HCT116 (cell line): ENCODE results near the gene SPOCK3.

Source experiments
- FOSL1 ChIP-seq: IDR thresholded peaks from 2 replicates; pipeline ENCODE4 v1.6.1; 2012; ENCODE audit warnings: low read depth
- JUND ChIP-seq: IDR thresholded peaks from 2 replicates; pipeline ENCODE4 v1.6.1; 2012
- POLR2A ChIP-seq: IDR thresholded peaks from 2 replicates; pipeline ENCODE4 v1.7.0; 2011; ENCODE audit warnings: borderline replicate concordance; ENCODE audit not compliant: insufficient read depth, insufficient read length; ENCODE audit errors: extremely low read depth
- TF ChIP-seq, protein P1 (sequence below), 3 experiments: fragments of 200-600 bp in 1 of 3; sonication (generic) in 1 of 3; IDR thresholded peaks in 2 of 3; conservative IDR thresholded peaks in 1 of 3; 2 replicates each; pipeline ENCODE4 v1.5.1; 2012 to 2017; ENCODE audit warnings: low read depth in 2 of 3, low read length in 2 of 3, antibody characterized with exemption in 1 of 3, borderline replicate concordance in 1 of 3, control low read depth in 1 of 3, mild to moderate bottlenecking in 1 of 3, mixed read lengths in 1 of 3, mixed run types in 1 of 3, moderate library complexity in 1 of 3; ENCODE audit not compliant: insufficient read depth in 1 of 3

DNA sequence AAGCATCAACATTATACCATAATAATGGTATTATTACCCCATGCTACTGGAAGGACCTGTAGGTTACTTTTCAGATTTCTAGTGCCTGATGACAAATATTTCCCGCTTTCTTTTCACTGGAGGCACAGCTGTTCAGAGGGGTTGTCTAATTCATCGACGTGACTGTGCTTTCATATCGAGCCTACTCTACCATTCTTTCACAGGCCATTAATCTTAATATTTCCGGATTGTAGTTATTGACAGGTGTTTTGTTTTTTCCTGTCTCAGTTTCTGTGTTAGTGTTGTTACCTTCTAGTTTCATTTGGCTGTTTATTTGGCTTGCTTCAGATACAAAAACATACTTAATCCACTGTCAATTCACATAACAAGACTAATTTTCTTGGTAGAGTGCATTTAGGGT is 330.9 kb downstream of the SPOCK3 start:
- TF ChIP-seq POLR2A (no peak), JUND (no peak), FOSL1 (no peak)
- TF ChIP-seq, protein P1, sequence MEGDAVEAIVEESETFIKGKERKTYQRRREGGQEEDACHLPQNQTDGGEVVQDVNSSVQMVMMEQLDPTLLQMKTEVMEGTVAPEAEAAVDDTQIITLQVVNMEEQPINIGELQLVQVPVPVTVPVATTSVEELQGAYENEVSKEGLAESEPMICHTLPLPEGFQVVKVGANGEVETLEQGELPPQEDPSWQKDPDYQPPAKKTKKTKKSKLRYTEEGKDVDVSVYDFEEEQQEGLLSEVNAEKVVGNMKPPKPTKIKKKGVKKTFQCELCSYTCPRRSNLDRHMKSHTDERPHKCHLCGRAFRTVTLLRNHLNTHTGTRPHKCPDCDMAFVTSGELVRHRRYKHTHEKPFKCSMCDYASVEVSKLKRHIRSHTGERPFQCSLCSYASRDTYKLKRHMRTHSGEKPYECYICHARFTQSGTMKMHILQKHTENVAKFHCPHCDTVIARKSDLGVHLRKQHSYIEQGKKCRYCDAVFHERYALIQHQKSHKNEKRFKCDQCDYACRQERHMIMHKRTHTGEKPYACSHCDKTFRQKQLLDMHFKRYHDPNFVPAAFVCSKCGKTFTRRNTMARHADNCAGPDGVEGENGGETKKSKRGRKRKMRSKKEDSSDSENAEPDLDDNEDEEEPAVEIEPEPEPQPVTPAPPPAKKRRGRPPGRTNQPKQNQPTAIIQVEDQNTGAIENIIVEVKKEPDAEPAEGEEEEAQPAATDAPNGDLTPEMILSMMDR (IDR thresholded peaks at IDR 0.05 in 2 of 3, conservative IDR thresholded peaks at IDR 0.05 in 1 of 3; ENCODE audit: borderline replicate concordance in 1 of 3, insufficient read depth in 1 of 3, low read depth in 2 of 3, low read length in 2 of 3), result no peak
